Measurements from ENCODE around the gene CCAR1.
"Not testable (repeated sequence)": the region's sequence is repeated elsewhere in the genome, so short reads cannot be mapped to it uniquely, and the experiment has no call there.

CCAR1 gene

DNA sequence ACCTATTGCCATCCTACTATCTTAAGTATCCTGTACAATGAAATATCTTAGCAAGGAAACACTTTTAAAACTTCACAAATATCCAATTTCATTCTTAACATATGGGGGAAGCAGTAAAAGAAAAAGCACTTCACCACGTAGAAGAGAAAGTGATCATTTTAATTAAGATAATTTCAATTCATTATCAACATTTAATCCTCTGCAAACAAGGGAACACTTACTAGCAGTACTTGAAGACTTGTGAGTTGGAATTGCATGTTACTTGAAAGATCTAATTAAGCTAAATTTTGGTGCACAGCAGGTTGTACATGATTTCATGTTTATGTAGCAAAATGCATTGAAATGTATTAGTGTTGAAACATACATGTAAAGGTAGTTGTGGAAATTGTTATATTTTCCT, 20.8 kb upstream of the CCAR1 start:
- H4K20me1 ChIP-seq (ENCODE audit: insufficient read depth, low read length), result no peaks in the 10 kb centered on the region
- no peak overlapping the region for H3K4me3 ChIP-seq (ENCODE audit: low read length)
- TF ChIP-seq, protein P1, sequence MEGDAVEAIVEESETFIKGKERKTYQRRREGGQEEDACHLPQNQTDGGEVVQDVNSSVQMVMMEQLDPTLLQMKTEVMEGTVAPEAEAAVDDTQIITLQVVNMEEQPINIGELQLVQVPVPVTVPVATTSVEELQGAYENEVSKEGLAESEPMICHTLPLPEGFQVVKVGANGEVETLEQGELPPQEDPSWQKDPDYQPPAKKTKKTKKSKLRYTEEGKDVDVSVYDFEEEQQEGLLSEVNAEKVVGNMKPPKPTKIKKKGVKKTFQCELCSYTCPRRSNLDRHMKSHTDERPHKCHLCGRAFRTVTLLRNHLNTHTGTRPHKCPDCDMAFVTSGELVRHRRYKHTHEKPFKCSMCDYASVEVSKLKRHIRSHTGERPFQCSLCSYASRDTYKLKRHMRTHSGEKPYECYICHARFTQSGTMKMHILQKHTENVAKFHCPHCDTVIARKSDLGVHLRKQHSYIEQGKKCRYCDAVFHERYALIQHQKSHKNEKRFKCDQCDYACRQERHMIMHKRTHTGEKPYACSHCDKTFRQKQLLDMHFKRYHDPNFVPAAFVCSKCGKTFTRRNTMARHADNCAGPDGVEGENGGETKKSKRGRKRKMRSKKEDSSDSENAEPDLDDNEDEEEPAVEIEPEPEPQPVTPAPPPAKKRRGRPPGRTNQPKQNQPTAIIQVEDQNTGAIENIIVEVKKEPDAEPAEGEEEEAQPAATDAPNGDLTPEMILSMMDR (IDR thresholded peaks at IDR 0.05; ENCODE audit: low read depth, low read length), result no peak
- TF ChIP-seq EZH2phosphoT487 (IDR thresholded peaks at IDR 0.05; ENCODE audit: low read depth), result no peak
- H3K27me3 ChIP-seq (ENCODE audit: low read depth, low read length), result no peaks in the 10 kb centered on the region
- no peaks in the 10 kb centered on the region for H3K79me2 ChIP-seq (ENCODE audit: low read length)
- no peaks in the 10 kb centered on the region for H3K4me1 ChIP-seq (ENCODE audit: low read length)
- H3K4me2 ChIP-seq (ENCODE audit: low read length), result no peak overlapping the region
- H2AFZ ChIP-seq (ENCODE audit: low read depth, low read length), result no peak overlapping the region
- no peaks in the 10 kb centered on the region for H3K36me3 ChIP-seq (replicated peaks; ENCODE audit: low read depth, low read length)
- no peak overlapping the region for H3K9ac ChIP-seq (ENCODE audit: low read length)
- H3K9me3 ChIP-seq (ENCODE audit: insufficient read depth, low read length), result no peaks in the 10 kb centered on the region
- no peak overlapping the region for H3K27ac ChIP-seq (ENCODE audit: low read length)

DNA sequence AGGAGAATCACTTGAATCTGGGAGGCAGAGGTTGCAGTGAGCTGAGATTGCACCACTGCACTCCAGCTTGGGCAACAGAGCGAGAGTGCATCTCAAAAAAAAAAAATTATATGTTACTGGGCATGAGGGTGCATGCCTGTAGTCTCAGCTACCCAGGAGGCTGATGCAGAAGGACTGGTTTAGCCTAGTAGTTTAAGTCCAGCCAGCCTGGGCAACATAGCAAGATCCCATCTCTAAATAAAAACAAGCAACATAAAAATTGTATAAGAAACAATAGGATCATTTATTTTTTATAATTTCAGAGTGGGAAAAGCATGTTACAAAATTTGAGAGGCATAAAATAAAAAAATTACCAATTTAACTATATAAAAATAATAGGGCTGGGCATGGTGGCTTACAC, 15.5 kb upstream of the CCAR1 start:
- Histone ChIP-seq H4K20me1 (ENCODE audit: insufficient read depth, low read length) (no peaks in the 10 kb centered on the region), H3K27me3 (ENCODE audit: low read depth, low read length) (no peaks in the 10 kb centered on the region), H3K4me3 (ENCODE audit: low read length) (no peak overlapping the region), H3K9ac (ENCODE audit: low read length) (no peak overlapping the region), H3K4me2 (ENCODE audit: low read length) (no peak overlapping the region), H3K4me1 (ENCODE audit: low read length) (no peaks in the 10 kb centered on the region), H3K36me3 (replicated peaks; ENCODE audit: low read depth, low read length) (no peaks in the 10 kb centered on the region), H3K79me2 (ENCODE audit: low read length) (no peaks in the 10 kb centered on the region), H3K27ac (ENCODE audit: low read length) (no peak overlapping the region), H3K9me3 (ENCODE audit: insufficient read depth, low read length) (no peaks in the 10 kb centered on the region), H2AFZ (ENCODE audit: low read depth, low read length) (no peak overlapping the region)
- TF ChIP-seq, protein P1 (IDR thresholded peaks at IDR 0.05; ENCODE audit: low read depth, low read length), result no peak
- TF ChIP-seq EZH2phosphoT487 (IDR thresholded peaks at IDR 0.05; ENCODE audit: low read depth), result no peak

DNA sequence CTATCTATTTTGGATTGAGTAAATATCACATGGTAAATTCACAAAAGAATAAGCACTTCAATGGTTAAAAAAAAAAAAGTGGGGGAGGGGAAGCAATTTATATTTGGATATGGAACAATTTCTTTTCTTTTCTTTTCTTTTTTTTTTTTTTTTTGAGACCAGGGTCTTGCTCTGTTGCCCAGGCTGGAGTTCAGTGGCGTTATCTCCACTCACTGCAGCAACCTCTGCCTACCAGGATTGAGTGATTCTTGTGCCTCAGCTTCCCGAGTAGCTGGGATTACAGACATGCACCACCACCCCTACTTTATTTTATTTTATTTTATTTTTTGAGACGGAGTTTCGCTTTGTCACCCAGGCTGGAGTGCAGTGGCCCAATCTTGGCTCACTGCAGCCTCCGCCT, 12.1 kb upstream of the CCAR1 start:
- not testable (repeated sequence) for H3K4me3 ChIP-seq (ENCODE audit: low read length); H3K9ac ChIP-seq (ENCODE audit: low read length)

DNA sequence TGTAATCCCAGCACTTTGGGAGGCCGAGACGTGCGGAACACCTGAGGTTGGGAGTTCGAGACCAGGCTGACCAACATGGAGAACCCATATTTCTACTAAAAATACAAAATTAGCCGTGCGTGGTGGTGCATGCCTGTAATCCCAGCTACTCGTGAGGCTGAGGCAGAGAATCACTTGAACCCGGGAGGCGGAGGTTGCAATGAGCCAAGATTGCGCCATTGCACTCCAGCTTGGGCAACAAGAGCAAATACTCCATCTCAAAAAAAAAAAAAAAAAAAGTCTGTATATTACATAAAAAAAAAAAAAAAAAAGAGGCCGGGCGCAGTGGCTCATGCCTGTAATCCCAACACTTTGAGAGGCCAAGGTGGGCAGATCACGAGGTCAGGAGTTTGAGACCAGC, 8.0 kb upstream of the CCAR1 start:
- H3K27ac ChIP-seq (ENCODE audit: low read length); H3K79me2 ChIP-seq (ENCODE audit: low read length); H4K20me1 ChIP-seq (ENCODE audit: insufficient read depth, low read length); H3K4me1 ChIP-seq (ENCODE audit: low read length); H2AFZ ChIP-seq (ENCODE audit: low read depth, low read length); H3K4me3 ChIP-seq (ENCODE audit: low read length); H3K4me2 ChIP-seq (ENCODE audit: low read length); H3K27me3 ChIP-seq (ENCODE audit: low read depth, low read length); H3K9me3 ChIP-seq (ENCODE audit: insufficient read depth, low read length); H3K9ac ChIP-seq (ENCODE audit: low read length); H3K36me3 ChIP-seq (replicated peaks; ENCODE audit: low read depth, low read length): not testable (repeated sequence)

More for the DNA sequence above, 12.1 kb upstream of the CCAR1 start:
- H3K79me2 ChIP-seq (ENCODE audit: low read length); H3K4me2 ChIP-seq (ENCODE audit: low read length); H3K9me3 ChIP-seq (ENCODE audit: insufficient read depth, low read length); H3K27ac ChIP-seq (ENCODE audit: low read length); H3K27me3 ChIP-seq (ENCODE audit: low read depth, low read length); H2AFZ ChIP-seq (ENCODE audit: low read depth, low read length); H3K36me3 ChIP-seq (replicated peaks; ENCODE audit: low read depth, low read length); H3K4me1 ChIP-seq (ENCODE audit: low read length); H4K20me1 ChIP-seq (ENCODE audit: insufficient read depth, low read length): not testable (repeated sequence)

DNA sequence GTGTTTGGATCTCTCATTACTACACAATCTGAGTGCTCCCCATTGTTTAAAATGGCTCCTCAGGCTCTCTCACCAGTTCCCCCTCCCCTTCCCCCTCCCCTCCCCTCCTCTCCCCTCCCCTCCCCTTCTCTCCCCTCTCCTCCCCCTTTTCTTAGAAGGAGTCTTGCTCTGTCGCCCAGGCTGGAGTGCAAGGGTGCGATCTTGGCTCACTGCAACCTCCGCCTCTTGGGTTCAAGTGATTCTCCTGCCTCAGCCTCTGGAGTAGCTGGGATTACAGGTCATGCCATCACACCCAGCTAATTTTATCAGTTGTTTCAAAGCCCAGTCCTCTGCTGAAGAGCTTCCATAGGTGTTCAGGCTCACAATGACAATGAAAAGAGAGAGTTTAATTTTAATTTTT, 3.6 kb upstream of the CCAR1 start:
- no peak overlapping the region for H3K27ac ChIP-seq (ENCODE audit: low read length)
- no peak overlapping the region for H2AFZ ChIP-seq (ENCODE audit: low read depth, low read length)
- H3K9ac ChIP-seq (ENCODE audit: low read length), result no peak overlapping the region
- no peaks in the 10 kb centered on the region for H3K9me3 ChIP-seq (ENCODE audit: insufficient read depth, low read length)
- no peaks in the 10 kb centered on the region for H3K36me3 ChIP-seq (replicated peaks; ENCODE audit: low read depth, low read length)
- H4K20me1 ChIP-seq (ENCODE audit: insufficient read depth, low read length), result no peaks in the 10 kb centered on the region
- H3K27me3 ChIP-seq (ENCODE audit: low read depth, low read length), result no peaks in the 10 kb centered on the region
- H3K4me1 ChIP-seq (ENCODE audit: low read length), result peaks cover 5% of the 10 kb centered on the region
- TF ChIP-seq, protein P1 (IDR thresholded peaks at IDR 0.05; ENCODE audit: low read depth, low read length), result no peak
- TF ChIP-seq EZH2phosphoT487 (IDR thresholded peaks at IDR 0.05; ENCODE audit: low read depth), result no peak
- H3K4me3 ChIP-seq (ENCODE audit: low read length), result no peak overlapping the region
- peaks cover 15% of the 10 kb centered on the region for H3K79me2 ChIP-seq (ENCODE audit: low read length)
- H3K4me2 ChIP-seq (ENCODE audit: low read length), result no peak overlapping the region

All from OCI-LY3 (cell line).